Esophagus muscularis mucosa (tissue), 4 donors: ENCODE results near the gene F10. TPM values are rescaled to one million over a fixed set of nuclear protein-coding genes. Genes with fewer than 3 reads are reported as not detected.
"Not testable (repeated sequence)": the region's sequence is repeated elsewhere in the genome, so short reads cannot be mapped to it uniquely, and the experiment has no call there.

Experiments
- DNase-seq: peaks from one replicate; pipeline ENCODE4 v3.0.0-alpha.2; 2017; ENCODE audit errors: extremely low spot score
- H3K27ac ChIP-seq, 4 donors: fragments of 200-600 bp; sonication (generic); replicated peaks in 1 of 4; 1 replicate in 3 of 4; 2 replicates in 1 of 4; pipeline ENCODE4 v1.5.1; 2016 to 2019; ENCODE audit warnings: mild to moderate bottlenecking in 1 of 4
- H3K27me3 ChIP-seq, 4 donors: fragments of 200-600 bp; sonication (generic); one replicate each; pipeline versions ENCODE4 v1.5.1 to v1.6.0; 2016 to 2019
- H3K36me3 ChIP-seq, 4 donors: fragments of 200-600 bp; sonication (generic); one replicate each; pipeline ENCODE4 v1.5.1; 2016 to 2019
- H3K4me1 ChIP-seq, 4 donors: fragments of 200-600 bp; sonication (generic); one replicate each; pipeline ENCODE4 v1.5.1; 2016 to 2019
- H3K4me3 ChIP-seq, 4 donors: fragments of 200-600 bp; sonication (generic); 1 replicate in 2 of 4; 2 replicates in 2 of 4; pipeline ENCODE4 v1.5.1; 2016 to 2019; ENCODE audit warnings: mild to moderate bottlenecking in 4 of 4, moderate library complexity in 1 of 4
- H3K9me3 ChIP-seq, 4 donors: fragments of 200-600 bp; sonication (generic); 1 replicate in 3 of 4; 2 replicates in 1 of 4; pipeline ENCODE4 v1.5.1; 2016 to 2019
- CTCF ChIP-seq, 3 experiments: fragments of 200-600 bp in 2 of 3; fragments of 450-650 bp in 1 of 3; sonication (generic) in 2 of 3; IDR thresholded peaks; one replicate each; pipeline ENCODE4 v1.5.1; 2017 to 2019; ENCODE audit warnings: antibody characterized with exemption in 3 of 3, mild to moderate bottlenecking in 2 of 3, moderate library complexity in 1 of 3
- EP300 ChIP-seq: sonication (generic); formaldehyde crosslinking; IDR thresholded peaks from one replicate; pipeline ENCODE4 v1.6.1; 2017; ENCODE audit warnings: antibody characterized with exemption
- POLR2A ChIP-seq: fragments of 450-650 bp; IDR thresholded peaks from one replicate; pipeline ENCODE4 v1.6.1; 2017; ENCODE audit warnings: antibody characterized with exemption, moderate library complexity, mild to moderate bottlenecking, low read depth
- POLR2AphosphoS5 ChIP-seq, 2 donors: sonication (generic); formaldehyde crosslinking; IDR thresholded peaks; one replicate each; pipeline ENCODE4 v1.6.1; 2017; ENCODE audit warnings: antibody characterized with exemption in 2 of 2
- WGBS: methylation state at CpG from one replicate; pipeline ENCODE4 v1.1.5; 2018; 5-methylcytosine and 5-hydroxymethylcytosine counted together
- intact Hi-C: fragments of 100-400 bp; cut with DNase I; formaldehyde crosslinking; loops from one replicate; pipeline ENCODE4 v1.15.1; 2023
- total RNA-seq, 4 donors: library from RNA; depleted of rRNA; stranded (reverse); fragments of >200 nt; gene quantifications; one replicate each; pipeline versions ENCODE4 v1.1.0 to v1.2.1, GENCODE V29; 2016

F10 gene
- total RNA-seq, 4 donors from 2014 or later, result 4.6 to 20.5 (median 11.7) TPM

- TF ChIP-seq EP300 (no peak), CTCF (IDR thresholded peaks at IDR 0.05) (no peak), POLR2AphosphoS5 (IDR thresholded peaks at IDR 0.05) (no peak), POLR2A (no peak)
- H3K4me1 ChIP-seq, result no peaks in the 10 kb centered on the region
- DNase-seq, result no peak
- no peaks in the 10 kb centered on the region for H3K9me3 ChIP-seq
- no peak overlapping the region for H3K4me3 ChIP-seq
- WGBS, result 68% methylated on average over 30 of the region's 30 CpGs
- no peak overlapping the region for H3K27ac ChIP-seq
- intact Hi-C loops, result no loop called here
- H3K27me3 ChIP-seq, result peaks cover 0 to 44% (median 0%) of the 10 kb centered on the region in 4 donors
- H3K36me3 ChIP-seq, result peaks cover 0 to 49% (median 6%) of the 10 kb centered on the region in 4 donors
Observed at GRCh38 chr13:113098162-113098732, 24.4 kb upstream of the F10 start.

GRCh38 chr13:113099142-113099541 lies 23.5 kb upstream of the F10 start:
- Histone ChIP-seq H3K4me1 (no peaks in the 10 kb centered on the region), H3K4me3 (no peak overlapping the region), H3K27ac (no peak overlapping the region), H3K36me3 (peaks cover 0 to 43% (median 6%) of the 10 kb centered on the region in 4 donors), H3K9me3 (no peaks in the 10 kb centered on the region), H3K27me3 (peaks cover 0 to 43% (median 0%) of the 10 kb centered on the region in 4 donors)
- intact Hi-C loops, result no loop called here
- TF ChIP-seq POLR2A (no peak), EP300 (no peak), POLR2AphosphoS5 (IDR thresholded peaks at IDR 0.05) (no peak), CTCF (IDR thresholded peaks at IDR 0.05) (no peak)
- DNase-seq, result no peak
- 88% methylated on average over 11 of the region's 11 CpGs for WGBS

GRCh38 chr13:113102302-113102701 lies 20.3 kb upstream of the F10 start:
- H3K4me3 ChIP-seq, H3K9me3 ChIP-seq, DNase-seq, H3K4me1 ChIP-seq, H3K27ac ChIP-seq, intact Hi-C loops: not testable (repeated sequence)
- peaks cover 0 to 33% (median 0%) of the 10 kb centered on the region in 4 donors for H3K27me3 ChIP-seq
- WGBS, result 66% methylated on average over 8 of the region's 10 CpGs
- peaks cover 0 to 14% (median 0%) of the 10 kb centered on the region in 4 donors for H3K36me3 ChIP-seq

- peaks cover 0 to 9% (median 0%) of the 10 kb centered on the region in 4 donors for H3K36me3 ChIP-seq
- H3K4me3 ChIP-seq, result no peak overlapping the region
- no peaks in the 10 kb centered on the region for H3K9me3 ChIP-seq
- H3K4me1 ChIP-seq, result no peaks in the 10 kb centered on the region
- intact Hi-C loops, result no loop called here
- H3K27me3 ChIP-seq, result peaks cover 0 to 29% (median 0%) of the 10 kb centered on the region in 4 donors
- H3K27ac ChIP-seq, result no peak overlapping the region
- DNase-seq, result no peak
- WGBS, result 86% methylated on average over 12 of the region's 12 CpGs
- TF ChIP-seq EP300, result no peak
- TF ChIP-seq POLR2A, result no peak
- TF ChIP-seq CTCF (IDR thresholded peaks at IDR 0.05), result no peak
- TF ChIP-seq POLR2AphosphoS5 (IDR thresholded peaks at IDR 0.05), result no peak
Observed at GRCh38 chr13:113102727-113103126, 19.9 kb upstream of the F10 start.

GRCh38 chr13:113103646-113104045 lies 19.0 kb upstream of the F10 start:
- TF ChIP-seq POLR2A (no peak), POLR2AphosphoS5 (IDR thresholded peaks at IDR 0.05) (no peak), CTCF (IDR thresholded peaks at IDR 0.05) (no peak)
- no peaks in the 10 kb centered on the region for H3K4me1 ChIP-seq
- DNase-seq, result no peak
- no peak overlapping the region for H3K27ac ChIP-seq
- no peaks in the 10 kb centered on the region for H3K9me3 ChIP-seq
- 83% methylated on average over 1 of the region's 9 CpGs for WGBS
- intact Hi-C loops, result no loop called here
- no peak overlapping the region for H3K4me3 ChIP-seq
- peaks cover 0 to 27% (median 0%) of the 10 kb centered on the region in 4 donors for H3K27me3 ChIP-seq
- H3K36me3 ChIP-seq, result peaks cover 0 to under 1% (median 0%) of the 10 kb centered on the region in 4 donors
